Skeletal muscle tissue (tissue), 5 donors: ENCODE results near the gene CFB. TPM values are rescaled to one million over a fixed set of nuclear protein-coding genes. Genes with fewer than 3 reads are reported as not detected.
"Not testable (repeated sequence)": the region's sequence is repeated elsewhere in the genome, so short reads cannot be mapped to it uniquely, and the experiment has no call there.

Source experiments
- H3K27ac ChIP-seq: one replicate; pipeline ENCODE4 v1.7.0; 2013; ENCODE audit warnings: mild to moderate bottlenecking, low read depth, low read length, inconsistent platforms
- H3K27me3 ChIP-seq, 3 donors: one replicate each; pipeline ENCODE4 v1.7.0; 2013; ENCODE audit warnings: low read length in 3 of 3; ENCODE audit not compliant: control insufficient read depth in 3 of 3, insufficient read depth in 3 of 3
- H3K36me3 ChIP-seq, 3 donors: one replicate each; pipeline ENCODE4 v1.7.0; 2013; ENCODE audit warnings: low read length in 3 of 3; ENCODE audit not compliant: control insufficient read depth in 3 of 3, insufficient read depth in 3 of 3
- H3K4me1 ChIP-seq, 3 donors: one replicate each; pipeline ENCODE4 v1.7.0; 2013; ENCODE audit warnings: low read length in 3 of 3, mild to moderate bottlenecking in 3 of 3; ENCODE audit not compliant: control insufficient read depth in 3 of 3, insufficient read depth in 3 of 3
- H3K4me3 ChIP-seq, 3 donors: one replicate each; pipeline ENCODE4 v1.7.0; 2013; ENCODE audit warnings: low read length in 3 of 3
- H3K9ac ChIP-seq, 3 donors: one replicate each; pipeline ENCODE4 v1.7.0; 2013; ENCODE audit warnings: low read length in 3 of 3, mild to moderate bottlenecking in 3 of 3, moderate library complexity in 2 of 3, low read depth in 1 of 3
- H3K9me3 ChIP-seq, 3 donors: one replicate each; pipeline ENCODE4 v1.7.0; 2013; ENCODE audit warnings: low read length in 3 of 3; ENCODE audit not compliant: control insufficient read depth in 3 of 3
- small RNA-seq: library from RNA; depleted of rRNA; stranded (forward); fragments of <200 nt; gene quantifications from one replicate; pipeline ENCODE3, GENCODE V24; 2014
- total RNA-seq: library from RNA; depleted of rRNA; stranded (reverse); fragments of >200 nt; gene quantifications from one replicate; pipeline ENCODE4 v1.2.3, GENCODE V29; 2014
- donor health status: Osteomylitis.

The CFB gene
- total RNA-seq, 1 donor from 2014 or later, result 3.7 TPM

DNA sequence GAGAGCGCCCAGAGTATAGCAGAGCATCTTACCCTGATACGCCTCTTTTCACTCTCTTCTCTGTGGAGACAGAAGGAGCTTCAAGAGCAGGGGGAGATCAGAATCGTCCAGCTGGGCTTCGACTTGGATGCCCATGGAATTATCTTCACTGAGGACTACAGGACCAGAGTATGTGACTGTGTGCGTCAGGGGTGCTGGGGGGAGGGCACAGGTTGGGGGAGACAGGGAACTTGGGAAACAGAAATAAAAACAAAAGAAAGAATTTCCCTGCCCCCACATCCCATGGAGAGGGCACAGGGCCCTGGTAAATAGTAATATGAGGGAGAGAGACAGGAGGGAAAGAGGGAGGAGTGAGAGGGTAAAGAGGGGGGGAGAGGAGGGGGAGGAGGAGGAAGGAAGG is 32.9 kb downstream of the CFB start:
- H3K4me3 ChIP-seq, result no peak overlapping the region
- H3K4me1 ChIP-seq, result no peaks in the 10 kb centered on the region
- no peak overlapping the region for H3K9ac ChIP-seq
- no peak overlapping the region for H3K27ac ChIP-seq
- H3K9me3 ChIP-seq, result no peaks in the 10 kb centered on the region
- H3K27me3 ChIP-seq, result no peaks in the 10 kb centered on the region
- peaks cover 6 to 11% (median 10%) of the 10 kb centered on the region in 3 donors for H3K36me3 ChIP-seq

DNA sequence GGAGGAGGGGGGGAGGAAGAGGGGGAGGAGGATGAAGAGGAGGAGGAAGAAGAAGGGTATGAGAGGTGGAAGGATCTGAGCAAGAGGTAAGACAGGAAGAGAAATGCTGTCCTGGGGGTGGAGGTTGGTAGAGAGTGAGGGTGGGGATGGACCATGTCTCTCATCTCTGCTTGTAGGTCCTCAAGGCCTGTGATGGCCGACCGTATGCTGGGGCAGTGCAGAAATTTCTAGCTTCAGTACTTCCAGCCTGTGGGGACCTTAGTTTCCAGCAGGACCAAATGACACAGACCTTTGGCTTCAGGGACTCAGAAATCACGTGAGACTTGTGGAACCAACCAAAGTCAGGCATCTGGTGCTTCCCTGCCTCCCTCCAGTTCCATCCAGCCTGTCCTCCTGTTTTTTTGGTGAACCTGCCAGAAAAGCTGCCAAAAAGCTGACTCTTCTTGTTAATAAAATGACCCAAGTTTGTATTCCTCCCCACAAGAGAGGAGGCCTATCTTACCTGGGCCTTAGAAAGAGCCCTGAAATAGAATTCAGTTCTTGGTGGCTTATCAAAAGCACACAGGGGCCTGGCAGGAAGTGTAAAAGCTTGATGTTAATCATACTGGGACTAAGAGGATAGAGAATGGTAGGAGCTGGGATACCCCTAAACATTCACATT is 33.5 kb downstream of the CFB start:
- no peak overlapping the region for H3K4me3 ChIP-seq
- no peaks in the 10 kb centered on the region for H3K27me3 ChIP-seq
- H3K27ac ChIP-seq, result no peak overlapping the region
- no peaks in the 10 kb centered on the region for H3K9me3 ChIP-seq
- H3K36me3 ChIP-seq, result peaks cover 6 to 11% (median 10%) of the 10 kb centered on the region in 3 donors
- H3K4me1 ChIP-seq, result no peaks in the 10 kb centered on the region
- no peak overlapping the region for H3K9ac ChIP-seq

DNA sequence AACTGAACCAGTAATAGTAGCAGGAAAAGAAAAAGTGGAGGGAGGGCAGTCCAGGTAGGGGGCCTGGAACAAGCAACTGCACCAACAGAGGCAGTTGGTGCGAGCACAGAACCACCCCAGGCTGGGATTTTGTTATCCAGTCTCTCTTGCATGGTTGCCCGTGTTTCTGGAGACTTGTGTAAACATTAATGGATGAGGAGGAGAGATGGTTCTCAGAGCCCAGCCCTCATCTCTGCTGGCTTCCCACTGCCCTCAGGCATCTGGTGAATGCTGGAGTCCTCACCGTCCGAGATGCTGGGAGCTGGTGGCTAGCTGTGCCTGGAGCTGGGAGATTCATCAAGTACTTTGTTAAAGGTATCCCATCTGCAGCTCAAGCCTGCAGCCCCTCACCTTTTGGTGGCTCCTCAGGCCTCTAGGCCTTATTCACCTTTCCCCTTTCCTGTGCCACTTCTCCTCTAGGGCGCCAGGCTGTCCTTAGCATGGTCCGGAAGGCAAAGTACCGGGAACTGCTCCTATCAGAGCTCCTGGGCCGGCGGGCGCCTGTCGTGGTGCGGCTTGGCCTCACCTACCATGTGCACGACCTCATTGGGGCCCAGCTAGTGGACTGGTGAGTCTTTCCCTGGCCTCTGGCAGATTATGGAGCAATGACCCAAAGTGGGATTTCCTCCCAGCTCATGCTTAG is 34.4 kb downstream of the CFB start:
- not testable (repeated sequence) for H3K9me3 ChIP-seq, H3K4me3 ChIP-seq, H3K9ac ChIP-seq, H3K27me3 ChIP-seq, H3K4me1 ChIP-seq, H3K27ac ChIP-seq
- H3K36me3 ChIP-seq, result peaks cover 6 to 11% (median 10%) of the 10 kb centered on the region in 3 donors

DNA sequence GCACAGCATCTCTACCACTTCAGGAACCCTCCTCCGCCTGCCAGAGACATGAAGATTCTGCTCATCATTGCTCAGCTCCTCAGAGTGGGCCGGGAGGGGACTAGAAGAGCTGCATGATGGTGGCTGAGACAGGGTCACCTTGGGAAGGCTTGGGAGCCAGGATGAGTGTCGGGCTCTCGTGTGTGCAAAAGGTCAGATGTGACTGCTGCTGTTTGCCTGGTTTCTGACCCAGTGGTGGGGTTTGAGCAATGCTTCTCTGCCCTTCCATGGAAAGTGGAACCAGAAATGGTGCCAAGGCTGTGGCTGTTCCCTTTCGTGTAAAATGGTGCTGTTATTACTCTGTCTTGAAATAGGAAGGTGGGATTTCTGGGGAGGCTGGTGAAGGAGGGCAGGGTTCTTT is 35.1 kb downstream of the CFB start:
- H3K9me3 ChIP-seq, H3K27me3 ChIP-seq, H3K9ac ChIP-seq, H3K27ac ChIP-seq, H3K4me3 ChIP-seq, H3K4me1 ChIP-seq: not testable (repeated sequence)
- H3K36me3 ChIP-seq, result peaks cover 6 to 11% (median 10%) of the 10 kb centered on the region in 3 donors

DNA sequence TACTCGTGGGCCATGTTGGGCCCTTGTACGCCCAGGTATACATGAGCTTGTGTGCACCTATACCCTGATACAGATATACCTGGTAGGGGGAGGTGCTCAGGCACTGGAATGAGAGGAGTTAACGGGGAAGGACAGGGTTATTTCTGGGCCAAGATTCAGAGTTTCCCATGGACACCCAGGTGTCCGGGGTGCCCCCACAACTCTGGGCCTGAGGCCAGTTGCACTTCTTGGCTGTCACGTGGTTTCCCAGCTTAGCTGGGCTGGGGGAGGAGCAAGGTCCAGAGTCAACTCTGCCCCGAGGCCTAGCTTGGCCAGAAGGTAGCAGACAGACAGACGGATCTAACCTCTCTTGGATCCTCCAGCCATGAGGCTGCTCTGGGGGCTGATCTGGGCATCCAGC is 35.8 kb downstream of the CFB start, which contains the start of gene C4A:
Gene C4A, plus strand, starts transcription at position 314 of the 400 bp plus-strand sequence. Its CDS starts 51 bp downstream, at position 365.
- H3K36me3 ChIP-seq, result peaks cover 6 to 11% (median 10%) of the 10 kb centered on the region in 3 donors
- H3K9me3 ChIP-seq, H3K9ac ChIP-seq, H3K4me3 ChIP-seq, H3K27me3 ChIP-seq, H3K4me1 ChIP-seq, H3K27ac ChIP-seq: not testable (repeated sequence)

DNA sequence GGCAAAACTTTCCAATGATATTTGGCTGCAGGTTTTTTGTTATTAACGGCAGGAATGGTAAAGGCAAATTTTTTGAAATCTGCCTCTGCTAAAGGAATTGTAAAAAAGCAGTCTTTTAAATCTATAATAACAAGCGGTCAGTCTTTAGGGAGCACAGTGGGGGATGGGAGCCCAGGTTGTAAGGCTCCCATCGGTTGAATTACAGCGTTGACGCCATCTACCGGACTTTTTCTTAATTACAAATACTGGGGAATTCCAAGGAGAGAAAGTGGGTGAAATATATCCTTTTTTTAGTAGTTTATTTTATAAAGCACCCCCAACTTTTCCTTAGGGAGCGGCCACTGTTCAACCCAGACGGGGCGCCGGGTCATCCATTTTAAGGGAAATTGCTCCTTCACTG is 43.5 kb downstream of the CFB start:
- H3K9me3 ChIP-seq, H3K36me3 ChIP-seq, H3K4me3 ChIP-seq, H3K9ac ChIP-seq, H3K27me3 ChIP-seq, H3K4me1 ChIP-seq, H3K27ac ChIP-seq: not testable (repeated sequence)

DNA sequence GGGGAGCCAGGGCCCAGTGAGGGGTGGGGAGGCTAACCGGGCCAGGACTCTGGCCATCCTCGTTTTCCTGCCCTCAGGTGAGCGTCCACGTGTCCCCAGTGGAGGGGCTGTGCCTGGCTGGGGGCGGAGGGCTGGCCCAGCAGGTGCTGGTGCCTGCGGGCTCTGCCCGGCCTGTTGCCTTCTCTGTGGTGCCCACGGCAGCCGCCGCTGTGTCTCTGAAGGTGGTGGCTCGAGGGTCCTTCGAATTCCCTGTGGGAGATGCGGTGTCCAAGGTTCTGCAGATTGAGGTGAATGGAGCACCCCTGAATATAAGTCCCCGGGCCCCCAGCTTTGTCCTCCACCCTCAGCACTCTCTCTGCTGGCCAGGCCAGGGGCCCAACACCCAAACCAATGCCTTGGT is 48.5 kb downstream of the CFB start:
- H3K4me3 ChIP-seq, H3K9ac ChIP-seq, H3K27ac ChIP-seq, H3K4me1 ChIP-seq, H3K36me3 ChIP-seq, H3K27me3 ChIP-seq, H3K9me3 ChIP-seq: not testable (repeated sequence)

DNA sequence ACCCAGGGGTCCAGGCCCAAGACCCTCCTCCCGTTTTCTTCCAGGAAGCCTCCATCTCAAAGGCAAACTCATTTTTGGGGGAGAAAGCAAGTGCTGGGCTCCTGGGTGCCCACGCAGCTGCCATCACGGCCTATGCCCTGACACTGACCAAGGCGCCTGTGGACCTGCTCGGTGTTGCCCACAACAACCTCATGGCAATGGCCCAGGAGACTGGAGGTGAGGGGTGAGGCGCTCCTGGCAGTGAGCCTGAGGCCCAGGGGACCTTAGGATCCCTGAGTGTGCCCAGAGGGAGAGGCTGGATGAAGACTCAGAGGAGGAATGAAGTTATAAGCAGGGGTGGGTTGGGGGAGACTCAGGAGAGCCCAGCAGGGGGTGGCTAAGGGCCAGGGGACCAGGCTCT is 50.5 kb downstream of the CFB start:
- H3K27me3 ChIP-seq, H3K9me3 ChIP-seq, H3K36me3 ChIP-seq, H3K27ac ChIP-seq, H3K4me3 ChIP-seq, H3K4me1 ChIP-seq, H3K9ac ChIP-seq: not testable (repeated sequence)

Small RNA genes lying within 50 kb of the gene (small RNA-seq; reads per million reads assigned to genes)
- gene AL645922.1, result not detected

Other genes starting within 250 kb of the CFB start
- gene ABHD16A, start 242.8 kb upstream of the CFB start, total RNA-seq, result 50.1 TPM
- gene LY6G6F, start 239.2 kb upstream of the CFB start, total RNA-seq, result not detected
- not detected for gene LY6G6D, start 230.7 kb upstream of the CFB start, total RNA-seq
- not detected for gene LY6G6C, start 224.3 kb upstream of the CFB start, total RNA-seq
- 0.52 TPM for gene MPIG6B, start 222.7 kb upstream of the CFB start, total RNA-seq
- 73.1 TPM for gene DDAH2, start 216.8 kb upstream of the CFB start, total RNA-seq
- gene CLIC1, start 209.6 kb upstream of the CFB start, total RNA-seq, result 152 TPM
- 3.1 TPM for gene MSH5, start 206.1 kb upstream of the CFB start, total RNA-seq
- 1.0 TPM for gene SAPCD1, start 183.4 kb upstream of the CFB start, total RNA-seq
- gene VWA7, start 168.8 kb upstream of the CFB start, total RNA-seq, result 1.0 TPM
- 42.3 TPM for gene VARS1, start 150.3 kb upstream of the CFB start, total RNA-seq
- 45.9 TPM for gene LSM2, start 139.1 kb upstream of the CFB start, total RNA-seq
- gene HSPA1L, start 130.8 kb upstream of the CFB start, total RNA-seq, result 5.2 TPM
- gene HSPA1A, start 130.6 kb upstream of the CFB start, total RNA-seq, result 133 TPM
- 117 TPM for gene HSPA1B, start 118.4 kb upstream of the CFB start, total RNA-seq
- 23.0 TPM for gene NEU1, start 83.3 kb upstream of the CFB start, total RNA-seq
- 0.52 TPM for gene SLC44A4, start 67.1 kb upstream of the CFB start, total RNA-seq
- 24.0 TPM for gene EHMT2, start 48.4 kb upstream of the CFB start, total RNA-seq
- 6.3 TPM for gene ZBTB12, start 44.0 kb upstream of the CFB start, total RNA-seq
- 8.4 TPM for gene C2, start 18.4 kb upstream of the CFB start, total RNA-seq
- 61.6 TPM for gene NELFE, start 12.9 kb downstream of the CFB start, total RNA-seq
- 25.1 TPM for gene SKIC2, start 13.1 kb downstream of the CFB start, total RNA-seq
- gene DXO, start 26.0 kb downstream of the CFB start, total RNA-seq, result 4.7 TPM
- 14.1 TPM for gene C4A, start 36.0 kb downstream of the CFB start, total RNA-seq
- 18.3 TPM for gene C4B, start 68.7 kb downstream of the CFB start, total RNA-seq
- not detected for gene CYP21A2, start 92.3 kb downstream of the CFB start, total RNA-seq
- 130 TPM for gene TNXB, start 163.2 kb downstream of the CFB start, total RNA-seq
- 14.1 TPM for gene ATF6B, start 182.2 kb downstream of the CFB start, total RNA-seq
- gene FKBPL, start 184.2 kb downstream of the CFB start, total RNA-seq, result 5.7 TPM
- gene PRRT1, start 205.8 kb downstream of the CFB start, total RNA-seq, result not detected
- gene PPT2, start 208.0 kb downstream of the CFB start, total RNA-seq, result 31.3 TPM
- gene EGFL8, start 218.5 kb downstream of the CFB start, total RNA-seq, result 14.6 TPM
- 8.4 TPM for gene AGPAT1, start 230.0 kb downstream of the CFB start, total RNA-seq
- gene RNF5, start 232.3 kb downstream of the CFB start, total RNA-seq, result 57.9 TPM
- gene AGER, start 238.2 kb downstream of the CFB start, total RNA-seq, result 0.52 TPM
- 50.1 TPM for gene PBX2, start 244.1 kb downstream of the CFB start, total RNA-seq
- 1.6 TPM for gene GPSM3, start 246.5 kb downstream of the CFB start, total RNA-seq